Adrenal gland (tissue), 12 donors: ENCODE measurements around the gene WWTR1. TPM values are rescaled to one million over a fixed set of nuclear protein-coding genes. Genes with fewer than 3 reads are reported as not detected.

Source experiments
- DNase-seq, 7 donors: peaks; one replicate each; pipeline ENCODE4 v3.0.0-alpha.2; 2019 to 2020
- H3K27ac ChIP-seq, 5 donors: fragments of 200-600 bp; sonication (generic) in 4 of 5; 1 replicate in 3 of 5; 2 replicates in 2 of 5; pipeline versions ENCODE4 v1.5.1 to v1.8.0; 2016 to 2020; ENCODE audit warnings: mild to moderate bottlenecking in 1 of 5
- H3K27me3 ChIP-seq: fragments of 200-600 bp; 2 replicates; pipeline ENCODE4 v1.8.0; 2021
- H3K36me3 ChIP-seq, 2 donors: fragments of 200-600 bp; replicated peaks in 1 of 2; 1 replicate in 1 of 2; 2 replicates in 1 of 2; pipeline versions ENCODE4 v1.5.1 to v1.8.0; 2018 to 2022
- H3K4me1 ChIP-seq, 2 donors: fragments of 200-600 bp; replicated peaks in 1 of 2; 1 replicate in 1 of 2; 2 replicates in 1 of 2; pipeline versions ENCODE4 v1.5.1 to v1.8.0; 2018 to 2021
- H3K4me3 ChIP-seq, 4 donors: fragments of 200-600 bp; sonication (generic) in 3 of 4; one replicate each; pipeline ENCODE4 v1.5.1; 2016 to 2018
- H3K9me3 ChIP-seq, 3 donors: fragments of 200-600 bp; sonication (generic) in 1 of 3; replicated peaks in 1 of 3; 1 replicate in 2 of 3; 2 replicates in 1 of 3; pipeline versions ENCODE4 v1.5.1 to v1.8.0; 2016 to 2021
- POLR2A ChIP-seq, 2 donors: fragments of 450-650 bp; IDR thresholded peaks; one replicate each; pipeline ENCODE4 v1.6.1; 2017; ENCODE audit warnings: antibody characterized with exemption in 2 of 2, mild to moderate bottlenecking in 2 of 2, moderate library complexity in 1 of 2
- WGBS, 4 donors: extraction: QIAGEN DNeasy Blood & Tissue Kit in 2 of 4; methylation state at CpG; one replicate each; pipeline versions ENCODE4 v1.1.5 to v1.1.7; 2013 to 2017; 5-methylcytosine and 5-hydroxymethylcytosine counted together
- intact Hi-C, 2 donors: fragments of 100-400 bp; cut with DNase I; formaldehyde crosslinking; loops; one replicate each; pipeline versions ENCODE4 v1.14.1 to v1.15.0; 2022 to 2023
- polyA plus RNA-seq, 3 donors: library from polyadenylated mRNA; stranded (reverse); fragments of 200-250 nt in 2 of 3; fragments of 350-450 nt in 1 of 3; fragmentation: Illumina TruSeq in 1 of 3; extraction: RNeasy Lipid Tissue Mini Kit (QIAGEN cat#74804) in 1 of 3; gene quantifications; one replicate each; pipeline ENCODE4 v1.2.3, GENCODE V29; 2013 to 2014
- total RNA-seq, 9 donors: library from RNA; depleted of rRNA in 4 of 9; stranded (reverse); fragments of >200 nt in 4 of 9; fragments of 120-200 nt in 1 of 9; fragmentation: NEBNext Ultra II Directional in 1 of 9; extraction: Animal tissue kit (Norgen Biotek cat#: 25700) in 1 of 9; gene quantifications; one replicate each; pipeline versions ENCODE4 v1.1.0 to v1.2.4, GENCODE V29; 2013 to 2023
- TF ChIP-seq, protein P1 (sequence below), 6 experiments: fragments of 450-650 bp in 4 of 6; fragments of 200-600 bp in 2 of 6; sonication (generic) in 1 of 6; IDR thresholded peaks; 1 replicate in 5 of 6; 2 replicates in 1 of 6; pipeline versions ENCODE4 v1.5.1 to v1.8.0; 2016 to 2021; ENCODE audit warnings: antibody characterized with exemption in 6 of 6, mild to moderate bottlenecking in 2 of 6, moderate library complexity in 1 of 6
- donor health status: healthy with polysubstance abuse.
- donor health status: Bipolar disorder and iron deficiency.
- donor health status: DM: yes; HTN: yes; CAD: no.
- donor health status: DM: no; HTN: no; CAD: no.
- donor health status: DM: no; HTN: no; CAD: no.
- donor health status: DM: yes; HTN: yes; CAD: no.

The WWTR1 gene
- total and polyA plus RNA-seq, 12 donors = 11.9 to 56.2 (median 35.6) TPM

- Histone ChIP-seq H3K27me3 (no peaks in the 10 kb centered on the region), H3K9me3 (no peaks in the 10 kb centered on the region), H3K36me3 (no peaks in the 10 kb centered on the region), H3K27ac (peak overlapping the region in 1 of 5 donors; percentile 11), H3K4me3 (no peak overlapping the region), H3K4me1 (peaks cover 36 to 67% of the 10 kb centered on the region in 2 donors)
- TF ChIP-seq POLR2A (IDR thresholded peaks at IDR 0.05) = no peak
- TF ChIP-seq, protein P1, sequence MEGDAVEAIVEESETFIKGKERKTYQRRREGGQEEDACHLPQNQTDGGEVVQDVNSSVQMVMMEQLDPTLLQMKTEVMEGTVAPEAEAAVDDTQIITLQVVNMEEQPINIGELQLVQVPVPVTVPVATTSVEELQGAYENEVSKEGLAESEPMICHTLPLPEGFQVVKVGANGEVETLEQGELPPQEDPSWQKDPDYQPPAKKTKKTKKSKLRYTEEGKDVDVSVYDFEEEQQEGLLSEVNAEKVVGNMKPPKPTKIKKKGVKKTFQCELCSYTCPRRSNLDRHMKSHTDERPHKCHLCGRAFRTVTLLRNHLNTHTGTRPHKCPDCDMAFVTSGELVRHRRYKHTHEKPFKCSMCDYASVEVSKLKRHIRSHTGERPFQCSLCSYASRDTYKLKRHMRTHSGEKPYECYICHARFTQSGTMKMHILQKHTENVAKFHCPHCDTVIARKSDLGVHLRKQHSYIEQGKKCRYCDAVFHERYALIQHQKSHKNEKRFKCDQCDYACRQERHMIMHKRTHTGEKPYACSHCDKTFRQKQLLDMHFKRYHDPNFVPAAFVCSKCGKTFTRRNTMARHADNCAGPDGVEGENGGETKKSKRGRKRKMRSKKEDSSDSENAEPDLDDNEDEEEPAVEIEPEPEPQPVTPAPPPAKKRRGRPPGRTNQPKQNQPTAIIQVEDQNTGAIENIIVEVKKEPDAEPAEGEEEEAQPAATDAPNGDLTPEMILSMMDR (IDR thresholded peaks at IDR 0.05) = no peak
- no peak for DNase-seq
- intact Hi-C loops = no loop called here
- 77 to 88% (median 81%) methylated on average over 1 of the region's 1 CpG for WGBS, 4 donors
Measured at GRCh38 chr3:149579161-149579560, 78.7 kb downstream of the WWTR1 start.

DNA sequence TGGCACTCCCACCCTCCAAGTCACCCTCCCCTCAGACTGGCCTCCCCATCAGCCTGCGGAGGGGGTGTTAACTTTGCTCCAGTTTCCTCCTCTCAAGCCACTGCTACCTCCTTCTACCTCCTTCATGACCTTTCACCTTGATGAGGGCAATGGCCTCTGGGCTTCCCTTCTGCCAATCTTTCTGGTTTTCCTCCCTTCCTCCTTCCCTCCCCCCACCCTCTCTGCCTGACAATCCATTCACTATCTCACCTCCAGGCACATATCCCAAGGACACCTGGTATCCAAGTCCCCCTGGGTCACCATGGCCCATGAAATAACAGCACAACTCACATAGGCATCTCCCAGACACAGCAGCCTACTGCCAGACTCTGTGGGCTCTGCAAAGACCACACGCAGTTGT lies 80.0 kb downstream of the WWTR1 start:
- WGBS, 4 donors = 92 to 100% (median 95%) methylated on average over 2 of the region's 2 CpGs
- no peaks in the 10 kb centered on the region for H3K9me3 ChIP-seq
- peaks cover 36 to 60% of the 10 kb centered on the region in 2 donors for H3K4me1 ChIP-seq
- no peaks in the 10 kb centered on the region for H3K27me3 ChIP-seq
- no peak for DNase-seq
- no peak for TF ChIP-seq POLR2A (IDR thresholded peaks at IDR 0.05)
- TF ChIP-seq, protein P1 (IDR thresholded peaks at IDR 0.05) = no peak
- H3K4me3 ChIP-seq = no peak overlapping the region
- no peaks in the 10 kb centered on the region for H3K36me3 ChIP-seq
- no peak overlapping the region for H3K27ac ChIP-seq
- intact Hi-C loops = no loop called here

GRCh38 chr3:149575961-149576564 lies 81.8 kb downstream of the WWTR1 start:
- no peaks in the 10 kb centered on the region for H3K9me3 ChIP-seq
- intact Hi-C loops = no loop called here
- no peak overlapping the region for H3K4me3 ChIP-seq
- no peaks in the 10 kb centered on the region for H3K36me3 ChIP-seq
- peaks cover 21 to 45% of the 10 kb centered on the region in 2 donors for H3K4me1 ChIP-seq
- peak overlapping the region; percentile 32 to 88 (median 80) for H3K27ac ChIP-seq
- no peaks in the 10 kb centered on the region for H3K27me3 ChIP-seq
- TF ChIP-seq POLR2A (IDR thresholded peaks at IDR 0.05) = peak in 1 of 2 donors; percentile 20
- TF ChIP-seq, protein P1 (IDR thresholded peaks at IDR 0.05) = no peak
- 30 to 42% (median 33%) methylated on average over 5 of the region's 5 CpGs for WGBS, 4 donors
- DNase-seq = peak in 4 of 7 donors; percentile 34 to 51 (median 41)

DNA sequence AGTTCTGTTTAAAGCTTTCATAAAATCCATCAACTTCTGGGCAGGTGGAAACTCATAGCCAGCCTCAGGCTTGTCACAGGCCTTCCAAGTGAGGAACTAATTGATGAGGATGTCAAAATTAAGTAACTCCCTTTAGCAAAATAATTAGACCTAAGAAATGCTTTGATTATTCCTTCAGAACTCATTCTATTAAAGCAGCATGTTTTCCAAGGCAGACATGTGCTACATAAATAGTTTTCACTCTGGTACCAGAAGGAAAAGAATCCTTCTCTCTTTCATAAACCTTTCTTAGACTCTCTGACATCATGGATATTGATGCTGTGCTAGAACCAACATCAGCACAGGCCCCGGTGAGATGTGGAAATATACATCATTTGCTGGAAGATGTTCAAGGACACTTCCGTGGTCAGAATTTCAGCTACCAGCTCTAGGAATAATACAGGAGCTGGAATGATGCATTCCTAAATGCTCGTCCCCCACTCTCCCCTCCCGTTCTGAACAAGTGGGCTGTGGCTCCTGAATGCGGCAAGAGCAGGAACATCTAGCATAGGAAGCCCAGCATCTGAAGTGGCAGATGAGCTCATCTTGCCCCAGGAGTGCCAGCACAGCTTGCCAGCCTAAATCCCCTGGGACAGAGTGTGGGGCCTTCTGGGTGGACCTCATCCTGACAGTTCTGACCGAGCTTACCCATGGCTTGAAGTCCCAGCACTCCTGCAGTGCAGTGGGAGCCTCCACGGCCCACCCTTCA lies 82.4 kb downstream of the WWTR1 start:
- peak in 4 of 7 donors; percentile 31 to 52 (median 42) for DNase-seq
- H3K9me3 ChIP-seq = no peaks in the 10 kb centered on the region
- H3K4me3 ChIP-seq = no peak overlapping the region
- H3K36me3 ChIP-seq = no peaks in the 10 kb centered on the region
- TF ChIP-seq POLR2A (IDR thresholded peaks at IDR 0.05) = no peak
- TF ChIP-seq, protein P1 (IDR thresholded peaks at IDR 0.05) = no peak
- H3K27ac ChIP-seq = peak overlapping the region; percentile 32 to 88 (median 80)
- peaks cover 21 to 43% of the 10 kb centered on the region in 2 donors for H3K4me1 ChIP-seq
- 36 to 43% (median 39%) methylated on average over 7 of the region's 7 CpGs for WGBS, 4 donors
- no peaks in the 10 kb centered on the region for H3K27me3 ChIP-seq
- intact Hi-C loops = no loop called here
